Measurements from ENCODE around the gene KCNQ2. TPM values are rescaled to one million over a fixed set of nuclear protein-coding genes. Genes with fewer than 3 reads are reported as not detected.

Gene KCNQ2
- total RNA-seq, 1 donor from 2014 or later: not detected

GRCh38 chr20:63499338-63499969 is 27.0 kb upstream of the KCNQ2 start:
- TF ChIP-seq, protein P1, sequence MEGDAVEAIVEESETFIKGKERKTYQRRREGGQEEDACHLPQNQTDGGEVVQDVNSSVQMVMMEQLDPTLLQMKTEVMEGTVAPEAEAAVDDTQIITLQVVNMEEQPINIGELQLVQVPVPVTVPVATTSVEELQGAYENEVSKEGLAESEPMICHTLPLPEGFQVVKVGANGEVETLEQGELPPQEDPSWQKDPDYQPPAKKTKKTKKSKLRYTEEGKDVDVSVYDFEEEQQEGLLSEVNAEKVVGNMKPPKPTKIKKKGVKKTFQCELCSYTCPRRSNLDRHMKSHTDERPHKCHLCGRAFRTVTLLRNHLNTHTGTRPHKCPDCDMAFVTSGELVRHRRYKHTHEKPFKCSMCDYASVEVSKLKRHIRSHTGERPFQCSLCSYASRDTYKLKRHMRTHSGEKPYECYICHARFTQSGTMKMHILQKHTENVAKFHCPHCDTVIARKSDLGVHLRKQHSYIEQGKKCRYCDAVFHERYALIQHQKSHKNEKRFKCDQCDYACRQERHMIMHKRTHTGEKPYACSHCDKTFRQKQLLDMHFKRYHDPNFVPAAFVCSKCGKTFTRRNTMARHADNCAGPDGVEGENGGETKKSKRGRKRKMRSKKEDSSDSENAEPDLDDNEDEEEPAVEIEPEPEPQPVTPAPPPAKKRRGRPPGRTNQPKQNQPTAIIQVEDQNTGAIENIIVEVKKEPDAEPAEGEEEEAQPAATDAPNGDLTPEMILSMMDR (IDR thresholded peaks at IDR 0.05; ENCODE audit: insufficient read depth, low read length, severe bottlenecking): no peak
- no peak overlapping the region for H3K4me3 ChIP-seq (ENCODE audit: low read depth, low read length)
- no peak for DNase-seq (ENCODE audit: low read depth)
- no peak for FAIRE-seq
- peaks cover 15% of the 10 kb centered on the region for H3K27me3 ChIP-seq (ENCODE audit: control insufficient read depth, insufficient read depth, low read length)
- no peaks in the 10 kb centered on the region for H3K36me3 ChIP-seq (ENCODE audit: control insufficient read depth, insufficient read depth, low read length)

GRCh38 chr20:63498960-63499337 is 26.5 kb upstream of the KCNQ2 start, which contains the start of gene EEF1A2:
Gene EEF1A2, minus strand, starts transcription at chr20:63499083. Its CDS starts 1,320 bp downstream, at chr20:63497763.
- TF ChIP-seq, protein P1 (IDR thresholded peaks at IDR 0.05; ENCODE audit: insufficient read depth, low read length, severe bottlenecking): no peak
- Histone ChIP-seq H3K4me3 (ENCODE audit: low read depth, low read length) (no peak within 1 kb of the TSS), H3K36me3 (ENCODE audit: control insufficient read depth, insufficient read depth, low read length) (no peaks in the 10 kb centered on the region), H3K27me3 (ENCODE audit: control insufficient read depth, insufficient read depth, low read length) (peaks cover 15% of the 10 kb centered on the region)
- FAIRE-seq: no peak
- no peak for DNase-seq (ENCODE audit: low read depth)

- Histone ChIP-seq H3K4me3 (ENCODE audit: low read depth, low read length) (no peak overlapping the region), H3K27me3 (ENCODE audit: control insufficient read depth, insufficient read depth, low read length) (peaks cover 15% of the 10 kb centered on the region), H3K36me3 (ENCODE audit: control insufficient read depth, insufficient read depth, low read length) (no peaks in the 10 kb centered on the region)
- FAIRE-seq (no peak), DNase-seq (ENCODE audit: low read depth) (peak; percentile 22)
- TF ChIP-seq, protein P1 (IDR thresholded peaks at IDR 0.05; ENCODE audit: insufficient read depth, low read length, severe bottlenecking): no peak
Observed at GRCh38 chr20:63497946-63498935, 25.8 kb upstream of the KCNQ2 start.

DNA sequence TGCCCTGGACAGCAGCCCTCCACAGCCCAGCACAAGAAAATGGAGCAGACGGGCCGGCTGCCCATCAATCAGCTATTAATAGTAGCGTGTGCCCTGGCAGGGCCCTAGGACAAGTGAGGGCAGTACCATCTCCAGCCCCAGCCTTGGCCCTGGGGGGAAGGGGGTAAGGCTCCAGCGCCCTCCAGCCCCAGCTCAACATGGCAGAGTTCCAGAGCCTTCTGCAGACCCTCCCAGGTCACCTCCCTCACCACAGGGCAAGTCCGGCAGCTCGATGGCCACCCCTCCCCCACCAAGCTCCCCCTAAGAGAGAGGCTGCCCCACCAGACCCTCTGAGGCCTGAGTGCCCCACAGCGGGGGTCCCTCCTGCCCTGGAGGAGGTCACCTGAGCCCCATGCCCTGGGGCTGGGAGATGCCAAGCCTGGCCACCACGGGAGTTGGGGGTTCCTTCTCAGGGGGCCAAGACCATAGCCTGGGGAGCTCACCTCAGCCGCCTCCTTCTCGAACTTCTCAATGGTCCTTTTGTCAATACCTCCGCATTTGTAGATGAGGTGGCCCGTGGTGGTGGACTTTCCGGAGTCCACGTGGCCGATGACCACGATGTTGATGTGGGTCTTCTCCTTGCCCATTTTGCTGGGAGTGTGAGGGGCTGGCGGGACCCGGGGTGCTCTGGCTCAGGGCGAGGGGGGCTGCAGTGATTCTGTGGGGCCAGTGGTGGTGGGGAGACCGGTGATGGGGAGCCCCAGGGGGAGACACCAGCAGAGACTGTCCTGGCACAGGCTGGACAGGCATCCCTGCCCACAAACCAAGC is 24.9 kb upstream of the KCNQ2 start:
- FAIRE-seq (no peak), DNase-seq (ENCODE audit: low read depth) (no peak)
- H3K36me3 ChIP-seq (ENCODE audit: control insufficient read depth, insufficient read depth, low read length): no peaks in the 10 kb centered on the region
- TF ChIP-seq, protein P1 (IDR thresholded peaks at IDR 0.05; ENCODE audit: insufficient read depth, low read length, severe bottlenecking): no peak
- no peak overlapping the region for H3K4me3 ChIP-seq (ENCODE audit: low read depth, low read length)
- peaks cover 10% of the 10 kb centered on the region for H3K27me3 ChIP-seq (ENCODE audit: control insufficient read depth, insufficient read depth, low read length)

DNA sequence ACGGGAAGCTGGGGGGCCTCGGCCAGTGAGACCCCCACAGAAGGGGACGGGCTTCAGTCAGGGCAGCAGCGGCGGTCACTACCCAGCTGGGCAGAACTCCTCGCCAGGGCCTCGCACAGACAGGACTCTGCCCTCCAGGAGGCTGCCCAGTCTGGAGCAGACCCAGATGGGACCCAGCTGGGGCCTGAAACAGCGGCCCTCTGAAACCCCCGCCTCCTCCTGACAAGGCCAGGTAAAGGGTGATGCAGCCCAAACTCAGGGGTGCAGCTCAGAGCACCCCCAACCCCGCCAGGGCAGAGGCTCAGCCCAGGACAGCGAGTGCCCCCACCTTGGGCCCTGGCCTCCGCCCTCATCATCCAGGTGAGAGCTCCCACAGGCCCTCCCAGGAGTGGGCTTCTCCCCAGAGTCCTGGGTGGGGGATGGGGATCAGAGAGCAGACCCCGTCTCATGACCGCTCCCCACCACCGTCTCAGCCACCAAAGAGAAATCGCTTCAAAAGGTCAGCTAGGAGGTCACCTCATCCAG is 24.2 kb upstream of the KCNQ2 start:
- H3K27me3 ChIP-seq (ENCODE audit: control insufficient read depth, insufficient read depth, low read length): peaks cover 9% of the 10 kb centered on the region
- no peaks in the 10 kb centered on the region for H3K36me3 ChIP-seq (ENCODE audit: control insufficient read depth, insufficient read depth, low read length)
- DNase-seq (ENCODE audit: low read depth) (no peak), FAIRE-seq (no peak)
- H3K4me3 ChIP-seq (ENCODE audit: low read depth, low read length): no peak overlapping the region
- TF ChIP-seq, protein P1 (IDR thresholded peaks at IDR 0.05; ENCODE audit: insufficient read depth, low read length, severe bottlenecking): no peak

All from bronchial epithelial cell (primary cell).